Thyroid gland (tissue), 4 donors: ENCODE measurements around the gene SPTBN4. TPM values are rescaled to one million over a fixed set of nuclear protein-coding genes. Genes with fewer than 3 reads are reported as not detected.

Experiments used
- DNase-seq, 2 donors: peaks; one replicate each; pipeline ENCODE4 v3.0.0-alpha.2; 2019
- H3K27ac ChIP-seq, 3 donors: fragments of 200-600 bp; sonication (generic); 1 replicate in 2 of 3; 2 replicates in 1 of 3; pipeline ENCODE4 v1.5.1; 2016 to 2019; ENCODE audit warnings: mild to moderate bottlenecking in 1 of 3, moderate library complexity in 1 of 3
- H3K27me3 ChIP-seq: fragments of 200-600 bp; sonication (generic); one replicate; pipeline ENCODE4 v1.5.1; 2019
- H3K36me3 ChIP-seq, 2 donors: fragments of 200-600 bp; sonication (generic); one replicate each; pipeline ENCODE4 v1.5.1; 2016 to 2019
- H3K4me1 ChIP-seq, 2 donors: fragments of 200-600 bp; sonication (generic); one replicate each; pipeline ENCODE4 v1.5.1; 2017 to 2019
- H3K4me3 ChIP-seq, 3 donors: fragments of 200-600 bp; sonication (generic); replicated peaks in 1 of 3; 1 replicate in 2 of 3; 2 replicates in 1 of 3; pipeline ENCODE4 v1.5.1; 2016; ENCODE audit warnings: mild to moderate bottlenecking in 1 of 3
- H3K9me3 ChIP-seq: fragments of 200-600 bp; sonication (generic); one replicate; pipeline ENCODE4 v1.5.1; 2017
- CTCF ChIP-seq, 6 experiments: fragments of 200-600 bp in 3 of 6; fragments of 450-650 bp in 3 of 6; sonication (generic) in 3 of 6; IDR thresholded peaks; one replicate each; pipeline ENCODE4 v1.5.1; 2016 to 2019; ENCODE audit warnings: antibody characterized with exemption in 6 of 6, mild to moderate bottlenecking in 2 of 6, inconsistent platforms in 1 of 6, moderate library complexity in 1 of 6
- POLR2A ChIP-seq, 2 donors: fragments of 450-650 bp; IDR thresholded peaks; one replicate each; pipeline ENCODE4 v1.6.1; 2017; ENCODE audit warnings: antibody characterized with exemption in 2 of 2, mild to moderate bottlenecking in 2 of 2, moderate library complexity in 1 of 2
- WGBS, 2 donors: methylation state at CpG; one replicate each; pipeline ENCODE4 v1.1.5; 2017; 5-methylcytosine and 5-hydroxymethylcytosine counted together
- intact Hi-C: fragments of 100-400 bp; cut with DNase I; formaldehyde crosslinking; loops from one replicate; pipeline ENCODE4 v1.15.1; 2023
- total RNA-seq, 4 donors: library from RNA; depleted of rRNA; stranded (reverse); fragments of >200 nt; gene quantifications; one replicate each; pipeline ENCODE4 v1.2.3, GENCODE V29; 2016

The SPTBN4 gene
- total RNA-seq, 4 donors from 2014 or later = 0.67 to 2.7 (median 1.0) TPM

- 91 to 96% methylated on average over 13 of the region's 14 CpGs for WGBS, 2 donors
Observed at GRCh38 chr19:40608240-40608621, 141.4 kb downstream of the SPTBN4 start.

GRCh38 chr19:40608957-40609356 lies 142.2 kb downstream of the SPTBN4 start:
- peaks cover 23 to 49% of the 10 kb centered on the region in 2 donors for H3K4me1 ChIP-seq
- H3K36me3 ChIP-seq = no peaks in the 10 kb centered on the region
- H3K27ac ChIP-seq = peak overlapping the region; percentile 67 to 88 (median 83)
- no peak overlapping the region for H3K4me3 ChIP-seq
- no peaks in the 10 kb centered on the region for H3K9me3 ChIP-seq
- WGBS, 2 donors = 77 to 83% methylated on average over 4 of the region's 4 CpGs
- DNase-seq = no peak
- intact Hi-C loops = no loop called here
- TF ChIP-seq POLR2A (IDR thresholded peaks at IDR 0.05) = no peak
- TF ChIP-seq CTCF (IDR thresholded peaks at IDR 0.05) = no peak
- H3K27me3 ChIP-seq = no peaks in the 10 kb centered on the region

More at GRCh38 chr19:40608240-40608621, 141.4 kb downstream of the SPTBN4 start:
- H3K27ac ChIP-seq = no peak overlapping the region
- no peak for DNase-seq
- no peaks in the 10 kb centered on the region for H3K27me3 ChIP-seq
- H3K36me3 ChIP-seq = no peaks in the 10 kb centered on the region
- intact Hi-C loops = no loop called here
- TF ChIP-seq CTCF (IDR thresholded peaks at IDR 0.05) = no peak
- no peak for TF ChIP-seq POLR2A (IDR thresholded peaks at IDR 0.05)
- H3K9me3 ChIP-seq = no peaks in the 10 kb centered on the region
- H3K4me1 ChIP-seq = peaks cover 29 to 56% of the 10 kb centered on the region in 2 donors
- H3K4me3 ChIP-seq = no peak overlapping the region

GRCh38 chr19:40609561-40610395 lies 143.0 kb downstream of the SPTBN4 start:
- TF ChIP-seq CTCF (IDR thresholded peaks at IDR 0.05) = peak in 1 of 6 experiments; percentile 11
- TF ChIP-seq POLR2A (IDR thresholded peaks at IDR 0.05) = peak in 1 of 2 donors; percentile 56
- H3K9me3 ChIP-seq = no peaks in the 10 kb centered on the region
- peak overlapping the region in 1 of 3 donors; percentile 41 for H3K4me3 ChIP-seq
- no peaks in the 10 kb centered on the region for H3K27me3 ChIP-seq
- peak overlapping the region; percentile 67 to 88 (median 83) for H3K27ac ChIP-seq
- DNase-seq = peak; percentile 93 to 96
- intact Hi-C loops = no loop called here
- peaks cover 16 to 48% of the 10 kb centered on the region in 2 donors for H3K4me1 ChIP-seq
- no peaks in the 10 kb centered on the region for H3K36me3 ChIP-seq
- 4 to 14% methylated on average over 32 to 42 of the region's 50 CpGs for WGBS, 2 donors

GRCh38 chr19:40610396-40611064 lies 143.7 kb downstream of the SPTBN4 start:
- peak overlapping the region in 1 of 3 donors; percentile 5 for H3K4me3 ChIP-seq
- peak; percentile 67 to 76 for DNase-seq
- H3K27ac ChIP-seq = peak overlapping the region; percentile 67 to 88 (median 83)
- no peak for TF ChIP-seq POLR2A (IDR thresholded peaks at IDR 0.05)
- no peak for TF ChIP-seq CTCF (IDR thresholded peaks at IDR 0.05)
- H3K4me1 ChIP-seq = peaks cover 12 to 42% of the 10 kb centered on the region in 2 donors
- no peaks in the 10 kb centered on the region for H3K27me3 ChIP-seq
- intact Hi-C loops = no loop called here
- no peaks in the 10 kb centered on the region for H3K9me3 ChIP-seq
- H3K36me3 ChIP-seq = no peaks in the 10 kb centered on the region
- 38 to 43% methylated on average over 29 of the region's 29 CpGs for WGBS, 2 donors
